ENCODE measurements around the gene IMP4. TPM values are rescaled to one million over a fixed set of nuclear protein-coding genes. Genes with fewer than 3 reads are reported as not detected.

The IMP4 gene
- total RNA-seq, 1 donor from 2014 or later, result 144 TPM

GRCh38 chr2:130377491-130377890 is 34.8 kb downstream of the IMP4 start:
- DNase-seq (ENCODE audit: low read depth, low spot score), result no peak

DNA sequence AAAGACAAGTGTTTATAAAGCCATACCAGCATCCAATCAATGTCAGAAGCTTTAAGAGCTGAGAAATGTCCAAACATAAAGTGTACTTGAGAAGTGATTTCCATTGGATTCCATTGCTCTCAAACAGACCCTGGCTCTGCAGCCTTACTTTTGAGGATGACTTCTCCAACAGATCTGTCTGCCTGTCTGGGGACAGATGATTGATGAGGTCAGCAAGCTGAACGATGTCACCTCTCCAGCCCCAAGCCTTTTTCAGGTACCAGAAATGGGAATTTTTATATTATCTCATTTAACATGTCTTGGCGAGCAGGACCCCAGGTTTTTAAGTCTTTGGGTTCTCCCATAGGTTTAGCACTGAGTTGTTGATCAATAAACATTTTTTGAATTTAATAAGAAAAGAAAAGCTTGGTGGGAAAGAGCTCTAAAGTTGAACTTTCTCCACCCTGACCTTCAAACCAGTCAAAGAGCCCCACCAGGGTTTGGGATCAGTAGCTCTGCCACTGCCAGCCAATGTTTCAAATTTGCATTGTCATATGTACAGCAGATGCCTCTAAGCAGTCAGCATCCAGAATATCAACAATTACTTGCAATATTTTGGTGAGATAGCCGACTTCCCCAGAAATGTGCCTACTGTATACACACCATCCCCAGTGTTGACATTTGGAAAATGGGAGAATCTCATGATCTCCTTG is 35.7 kb downstream of the IMP4 start:
- no peak for DNase-seq (ENCODE audit: low read depth, low spot score)

- DNase-seq (ENCODE audit: low read depth, low spot score), result no peak
Measured at GRCh38 chr2:130378898-130379214, 36.2 kb downstream of the IMP4 start.

DNA sequence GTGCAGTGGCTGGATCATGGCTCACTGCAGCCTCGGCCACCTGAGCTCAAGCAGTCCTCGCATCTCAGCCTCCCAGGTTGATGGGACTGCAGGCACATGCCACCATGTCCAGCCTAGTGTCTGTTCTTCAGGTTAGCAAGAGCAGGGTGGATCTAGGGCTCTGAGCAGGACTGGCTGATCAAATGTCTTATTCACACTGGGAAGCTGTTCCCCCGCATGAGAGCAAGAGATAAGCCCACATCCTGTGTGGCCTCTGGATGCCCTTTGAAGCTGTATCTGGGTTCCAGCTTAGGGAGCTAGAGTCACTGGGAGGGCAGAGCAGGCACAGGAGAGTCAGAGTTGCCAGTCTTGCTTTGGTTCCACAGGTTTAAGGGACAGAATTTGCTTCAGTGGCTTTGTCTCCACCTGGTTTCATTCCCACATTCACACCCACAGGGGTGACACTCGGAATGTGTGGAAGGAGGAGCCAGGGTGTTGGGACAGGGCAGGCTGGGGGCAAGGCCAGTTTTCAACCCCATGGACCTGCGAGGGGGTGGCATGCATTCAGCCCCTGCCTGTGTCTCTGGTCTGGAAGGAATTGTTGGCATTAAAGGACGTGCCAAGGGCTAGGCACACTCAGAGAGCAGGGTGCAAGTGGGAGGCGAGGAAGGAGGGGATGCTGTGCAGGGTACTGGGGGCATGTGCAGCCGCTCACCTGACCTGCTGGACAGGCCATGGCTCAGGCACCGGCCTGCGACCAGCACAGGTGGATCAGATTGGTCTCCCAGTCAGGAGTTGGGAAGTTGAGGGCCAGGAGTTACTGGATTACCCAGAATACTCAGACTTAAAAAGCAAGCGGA is 37.6 kb downstream of the IMP4 start:
- no peak for DNase-seq (ENCODE audit: low read depth, low spot score)

GRCh38 chr2:130381145-130381544 is 38.4 kb downstream of the IMP4 start:
- no peak for DNase-seq (ENCODE audit: low read depth, low spot score)

DNA sequence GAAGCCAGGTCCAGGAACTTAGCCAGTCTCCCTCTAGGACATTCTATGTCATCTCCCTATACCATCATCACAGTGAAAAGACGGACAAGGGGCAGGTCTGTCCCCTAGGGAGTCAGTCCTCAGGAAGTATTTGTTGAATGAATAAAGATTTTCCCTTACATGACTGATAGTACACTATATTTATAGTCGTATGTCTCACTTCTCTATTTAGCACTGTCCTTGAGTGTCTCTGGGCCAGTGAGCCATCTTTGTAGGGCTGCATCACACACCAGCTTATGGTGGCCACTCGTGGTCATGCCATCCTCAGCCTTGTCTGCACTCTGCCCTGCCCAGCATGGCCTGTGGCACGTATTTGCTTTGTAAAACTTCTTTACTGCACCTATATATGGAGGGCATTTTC is 38.9 kb downstream of the IMP4 start:
- DNase-seq (ENCODE audit: low read depth, low spot score), result no peak

DNA sequence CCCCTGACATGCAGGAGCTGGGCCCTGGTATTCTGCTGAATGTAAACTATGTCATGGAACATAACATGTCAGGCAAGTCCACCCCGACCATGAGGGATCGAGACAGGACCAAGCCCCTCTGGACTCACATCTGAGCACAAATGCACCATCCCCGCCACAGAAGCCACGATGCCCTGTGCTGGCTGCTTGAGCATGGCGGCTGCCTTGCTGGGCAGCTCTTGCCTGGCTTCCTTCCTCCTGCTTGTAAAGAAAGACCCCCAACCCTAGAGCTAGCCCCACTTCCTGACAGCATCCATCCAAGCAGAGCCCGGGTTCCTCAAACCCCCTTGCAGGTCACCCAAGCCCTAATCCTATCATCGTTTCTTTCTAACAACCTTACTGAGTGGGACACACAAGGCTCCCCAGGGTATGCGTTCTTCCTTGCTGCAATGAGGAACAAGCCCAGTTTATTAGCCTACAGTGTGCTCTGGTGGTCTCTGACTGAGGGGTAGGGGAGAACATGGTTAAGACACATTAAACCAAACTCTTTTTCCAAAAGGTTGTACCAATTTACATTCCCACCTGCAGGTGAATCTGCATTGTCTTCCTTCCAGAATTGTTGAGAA is 39.7 kb downstream of the IMP4 start:
- DNase-seq (ENCODE audit: low read depth, low spot score), result no peak

DNA sequence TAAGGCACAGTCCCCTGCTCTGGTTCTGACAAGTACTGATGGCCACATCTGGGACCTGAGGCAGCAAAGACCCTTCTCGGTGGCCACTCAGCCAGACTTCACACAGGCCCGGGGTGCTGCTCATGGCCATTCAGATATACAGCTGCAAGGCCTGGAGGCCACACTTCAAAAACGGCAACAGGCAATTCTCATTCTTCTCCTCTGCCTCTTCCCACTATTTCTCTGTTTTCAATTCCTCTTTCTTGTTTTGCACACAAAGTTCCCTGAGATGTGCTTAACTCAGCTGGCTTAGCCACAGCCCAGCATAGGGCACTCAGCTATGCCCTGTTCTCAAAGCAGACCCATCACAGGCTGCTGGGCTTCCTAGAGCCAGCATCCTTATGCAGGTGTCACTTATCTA is 43.0 kb downstream of the IMP4 start:
- DNase-seq (ENCODE audit: low read depth, low spot score), result no peak

DNA sequence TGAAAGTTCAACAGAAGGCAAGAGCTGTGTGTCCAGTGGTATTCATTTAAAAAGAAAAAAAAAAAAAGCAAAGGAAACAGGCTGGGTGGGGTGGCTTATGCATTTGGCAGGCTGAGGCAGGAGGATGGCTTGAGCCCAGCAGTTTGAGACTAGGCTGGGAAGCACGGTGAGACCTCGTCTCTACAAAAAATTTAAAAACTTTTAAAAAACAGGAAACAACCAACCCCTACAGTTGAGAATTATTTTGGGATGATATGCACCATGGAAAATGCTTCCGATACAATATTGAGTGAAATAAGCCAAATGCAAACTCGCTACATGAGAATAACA is 44.3 kb downstream of the IMP4 start:
- no peak for DNase-seq (ENCODE audit: low read depth, low spot score)

GRCh38 chr2:130387804-130388203 is 45.1 kb downstream of the IMP4 start:
- no peak for DNase-seq (ENCODE audit: low read depth, low spot score)

GRCh38 chr2:130388221-130388907 is 45.7 kb downstream of the IMP4 start:
- DNase-seq (ENCODE audit: low read depth, low spot score), result no peak

DNA sequence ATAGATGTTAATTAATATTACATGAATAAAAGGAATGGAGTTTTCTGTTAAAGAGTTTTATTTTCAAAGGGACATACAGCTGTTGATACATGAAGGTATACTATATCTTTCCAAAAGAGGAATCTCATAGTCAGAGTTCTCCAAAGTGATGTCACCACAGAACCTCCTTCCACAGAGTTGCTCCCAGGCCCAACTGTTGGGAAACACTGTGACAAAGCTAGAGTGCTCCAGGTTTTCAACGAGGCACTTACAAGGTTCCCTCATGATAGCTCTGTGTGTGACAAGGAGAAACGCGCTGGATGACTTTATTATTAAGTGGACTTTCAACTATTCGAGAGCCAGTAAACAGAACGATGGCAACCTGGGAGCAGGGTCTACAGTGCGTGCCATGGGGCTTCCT is 46.7 kb downstream of the IMP4 start:
- no peak for DNase-seq (ENCODE audit: low read depth, low spot score)

DNA sequence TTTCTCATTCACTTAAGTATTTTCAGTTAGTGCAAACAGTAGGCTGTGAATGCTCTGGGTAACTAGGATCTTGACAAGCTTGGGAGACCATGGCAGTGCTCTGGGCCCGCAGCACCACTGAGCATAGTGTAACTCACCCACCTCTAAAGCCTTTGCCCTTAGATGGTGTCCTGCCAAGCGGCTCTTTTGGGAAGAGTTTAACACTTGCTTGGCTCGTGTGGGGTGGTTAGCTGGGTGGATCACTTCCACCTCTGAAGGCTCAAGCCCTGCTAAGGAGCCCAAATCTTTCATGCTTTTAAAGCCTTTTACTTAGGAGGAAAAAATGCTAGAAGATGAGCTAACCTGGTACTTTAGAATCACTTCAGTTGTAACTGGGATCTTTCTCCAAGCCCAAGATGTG is 47.1 kb downstream of the IMP4 start:
- DNase-seq (ENCODE audit: low read depth, low spot score), result no peak

GRCh38 chr2:130390460-130391057 is 47.9 kb downstream of the IMP4 start:
- DNase-seq (ENCODE audit: low read depth, low spot score), result no peak

DNA sequence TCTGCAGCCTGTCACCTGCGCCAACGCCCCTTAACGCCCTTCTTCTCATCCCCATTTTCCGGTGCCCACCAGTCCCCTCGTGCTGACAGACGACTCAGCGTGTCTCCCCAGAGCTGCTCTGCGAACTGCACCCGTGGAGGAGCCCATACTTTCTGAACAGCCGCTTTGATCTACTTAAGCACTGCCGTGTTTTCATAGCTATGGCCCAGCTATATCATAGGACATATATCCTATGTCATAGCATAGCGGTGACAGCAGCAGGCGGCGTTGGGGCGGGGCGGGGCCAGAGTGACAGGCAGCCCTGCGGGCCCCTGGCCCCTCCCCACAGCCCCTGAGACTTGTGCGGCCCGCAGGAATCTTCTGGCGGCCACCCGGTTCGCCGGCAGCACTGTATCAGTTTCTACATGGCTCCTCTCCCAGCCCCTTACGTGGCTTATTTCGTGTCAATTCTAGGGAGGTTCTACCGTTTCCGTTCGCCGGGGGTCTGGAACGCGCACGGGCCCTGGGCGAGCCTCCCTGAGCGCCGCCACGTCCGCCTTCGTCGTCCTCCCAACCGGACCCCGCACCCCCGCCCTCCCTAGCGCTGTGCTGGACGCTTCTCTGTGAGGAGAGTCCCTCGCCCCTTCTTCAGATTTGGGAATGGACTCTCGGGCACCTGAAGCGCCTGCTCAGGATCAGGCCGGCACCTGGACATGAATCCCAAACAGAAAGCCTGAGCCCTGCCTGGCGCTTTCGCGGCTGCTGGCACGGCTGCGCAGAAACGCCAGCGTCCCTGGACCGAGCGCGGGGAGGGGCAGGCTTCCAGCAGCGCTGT is 48.6 kb downstream of the IMP4 start:
- no peak for DNase-seq (ENCODE audit: low read depth, low spot score)

DNA sequence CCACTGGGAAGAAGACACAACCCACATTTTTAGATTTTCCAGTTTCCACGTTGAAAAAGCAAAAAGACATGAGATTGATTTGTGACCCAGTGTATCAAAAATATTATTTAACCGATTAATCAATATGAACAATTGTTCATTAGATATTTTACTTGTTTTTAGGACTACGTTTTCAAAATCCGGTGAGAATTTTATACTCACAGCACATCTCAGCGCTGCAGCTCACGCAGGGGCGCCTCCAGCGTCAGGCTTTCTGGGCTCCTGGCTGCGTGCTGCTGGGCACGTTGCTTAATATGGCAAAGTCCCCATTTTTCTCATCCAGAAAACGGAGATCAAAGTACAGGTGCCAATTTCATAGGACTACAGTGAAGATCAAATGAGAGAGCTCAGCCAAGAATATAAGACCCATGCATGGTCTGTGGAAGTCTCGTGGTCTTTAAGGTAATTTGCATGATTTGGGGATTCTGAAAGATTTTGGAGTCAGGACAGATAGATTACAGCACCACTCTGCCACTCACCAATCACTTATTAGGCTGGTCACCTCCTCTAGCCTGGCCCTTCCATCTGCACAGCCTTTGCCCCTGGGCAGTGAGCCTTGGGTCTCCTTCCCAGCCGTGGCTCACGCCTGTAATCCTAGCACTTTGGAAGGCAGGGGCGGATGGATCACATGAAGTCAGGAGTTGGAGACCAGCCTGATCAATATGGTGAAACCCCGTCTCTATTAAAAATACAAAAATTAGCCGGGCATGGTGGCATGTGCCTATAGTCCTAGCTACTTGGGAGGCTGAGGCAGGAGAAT is 49.4 kb downstream of the IMP4 start:
- no peak for DNase-seq (ENCODE audit: low read depth, low spot score)

GRCh38 chr2:130393318-130393910 is 50.7 kb downstream of the IMP4 start:
- DNase-seq (ENCODE audit: low read depth, low spot score), result no peak

All from pulmonary artery endothelial cell (primary cell).